Activated CD4-positive, alpha-beta memory T cell treated with anti-CD3 and anti-CD28 coated beads, Interleukin-2, amount 10 ng/mL, durations not matched to agents 7 days and 5 days (primary cell): ENCODE results near the gene LIMS2. TPM values are rescaled to one million over a fixed set of nuclear protein-coding genes. Genes with fewer than 3 reads are reported as not detected.

Experiments used
- CTCF ChIA-PET: fragments of 350-600 bp; sonication (Branson Sonifier 250); formaldehyde crosslinking; loops from one replicate; lab custom pipeline; 2021; ENCODE audit warnings: antibody characterized with exemption, inconsistent platforms; lab: Charles Lee
- POLR2A ChIA-PET: fragments of 350-600 bp; sonication (Branson Sonifier 250); formaldehyde crosslinking; loops from one replicate; lab custom pipeline; 2021; ENCODE audit warnings: antibody characterized with exemption; lab: Charles Lee
- DNase-seq: peaks from one replicate; pipeline ENCODE4 v3.0.0-alpha.2; 2020
- H3K27ac Mint-ChIP-seq: one replicate; pipeline ENCODE4 v1.8.0; 2021; ENCODE audit warnings: mild to moderate bottlenecking, mixed read lengths
- H3K27me3 Mint-ChIP-seq: one replicate; pipeline ENCODE4 v1.8.0; 2021; ENCODE audit warnings: mixed read lengths
- H3K36me3 Mint-ChIP-seq: one replicate; pipeline ENCODE4 v1.8.0; 2021; ENCODE audit warnings: low read depth, mixed read lengths
- H3K4me1 Mint-ChIP-seq: one replicate; pipeline ENCODE4 v1.8.0; 2021; ENCODE audit warnings: mixed read lengths
- H3K4me3 Mint-ChIP-seq: one replicate; pipeline ENCODE4 v1.8.0; 2021; ENCODE audit warnings: mild to moderate bottlenecking, mixed read lengths
- H3K9me3 Mint-ChIP-seq: one replicate; pipeline ENCODE4 v1.8.0; 2021; ENCODE audit warnings: mixed read lengths
- total RNA-seq, 2 experiments: library from RNA; stranded (reverse); gene quantifications; one replicate each; pipeline ENCODE4 v1.2.3, GENCODE V29; 2021

Gene LIMS2
- total RNA-seq, 2 experiments from 2014 or later = 15.0 to 15.5 TPM

DNA sequence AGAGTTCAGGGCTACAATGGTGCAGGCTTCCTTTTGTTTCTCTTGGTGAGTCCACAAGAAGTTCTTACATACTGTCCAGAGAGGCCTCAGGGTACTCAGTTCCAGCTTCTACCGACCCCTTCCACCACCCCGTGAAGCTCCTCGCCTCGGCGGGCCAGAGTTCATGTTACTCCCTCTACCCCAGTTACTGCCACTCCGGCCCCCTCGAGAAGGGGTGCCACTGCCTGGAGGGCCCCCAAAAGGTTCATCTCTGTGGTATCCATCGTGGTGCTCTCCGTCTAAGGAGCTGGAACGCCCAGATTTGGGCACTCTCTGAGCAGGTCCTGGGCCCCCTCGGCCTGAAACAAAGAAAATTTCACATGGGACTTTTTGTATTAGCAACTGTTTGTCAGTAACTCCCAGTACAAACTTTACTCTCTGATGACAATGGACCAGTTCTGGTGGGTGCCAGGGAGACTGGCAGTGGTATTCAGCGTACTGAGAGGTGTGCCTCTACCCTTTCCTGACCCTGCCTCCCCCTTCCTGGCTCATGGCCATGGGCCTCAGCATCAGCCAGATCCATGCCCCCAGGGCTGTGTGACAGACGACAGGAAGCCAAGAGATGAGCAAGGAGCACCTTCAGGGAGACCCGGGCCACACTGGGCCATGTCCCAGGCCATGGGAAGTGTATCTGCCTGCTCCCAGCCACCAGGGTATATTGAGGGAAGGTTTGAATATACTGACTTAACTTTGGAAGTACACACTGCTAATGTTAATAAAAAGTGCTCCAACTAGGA lies 31.1 kb upstream of the LIMS2 start:
- Mint-ChIP-seq H3K27ac (peak overlapping the region; percentile 26), H3K27me3 (no peaks in the 10 kb centered on the region), H3K36me3 (peaks cover 56% of the 10 kb centered on the region), H3K4me1 (peaks cover 26% of the 10 kb centered on the region), H3K4me3 (no peak overlapping the region), H3K9me3 (no peaks in the 10 kb centered on the region)
- POLR2A ChIA-PET = interaction anchor here (5.9 kb wide), 1 partner anchor 8 kb away, joined by 28 read pairs; no protein-coding TSS in a partner anchor
- CTCF ChIA-PET = interaction anchor here (0.7 kb wide), 1 partner anchor 196 kb away, joined by 3 read pairs; no protein-coding TSS in a partner anchor
- no peak for DNase-seq

DNA sequence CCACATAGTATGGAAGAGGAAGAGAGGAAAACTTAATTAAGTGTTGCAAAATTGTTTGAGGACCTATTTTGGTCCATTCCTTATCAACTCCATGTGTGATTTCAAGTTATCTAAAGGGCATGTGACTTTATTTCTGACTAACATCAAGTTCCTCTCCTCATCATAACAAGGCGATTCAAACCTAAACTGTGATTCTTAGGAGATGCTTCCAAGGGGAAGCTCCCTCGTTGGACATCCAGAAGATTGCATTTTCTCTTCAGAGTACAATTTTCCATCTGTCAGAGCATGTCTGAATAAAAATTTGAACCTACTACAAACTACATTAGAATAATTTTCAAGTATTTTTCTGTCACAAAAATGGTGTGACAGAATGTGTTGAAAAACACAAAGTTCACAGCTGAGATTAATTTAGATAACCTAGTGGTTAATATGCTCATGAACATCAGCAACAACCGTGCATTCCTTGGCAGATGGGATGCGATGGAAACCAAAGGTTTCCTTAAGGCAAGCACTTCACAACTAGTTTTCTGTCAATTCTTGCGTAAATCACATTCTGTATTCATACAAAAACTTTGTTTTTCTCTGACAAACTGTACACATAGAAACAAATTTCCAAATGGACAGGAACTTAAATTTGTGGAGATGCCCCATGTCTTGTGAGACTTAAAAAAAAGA lies 30.2 kb upstream of the LIMS2 start:
- Mint-ChIP-seq H3K27me3 (no peaks in the 10 kb centered on the region), H3K4me3 (no peak overlapping the region), H3K27ac (no peak overlapping the region), H3K36me3 (peaks cover 51% of the 10 kb centered on the region), H3K4me1 (peaks cover 33% of the 10 kb centered on the region), H3K9me3 (no peaks in the 10 kb centered on the region)
- POLR2A ChIA-PET = interaction anchor here (0.6 to 5.9 kb wide), 3 partner anchors 9 to 317 kb away, joined by 3 to 28 read pairs (median 3); no protein-coding TSS in a partner anchor
- CTCF ChIA-PET = no interaction called here
- DNase-seq = no peak

DNA sequence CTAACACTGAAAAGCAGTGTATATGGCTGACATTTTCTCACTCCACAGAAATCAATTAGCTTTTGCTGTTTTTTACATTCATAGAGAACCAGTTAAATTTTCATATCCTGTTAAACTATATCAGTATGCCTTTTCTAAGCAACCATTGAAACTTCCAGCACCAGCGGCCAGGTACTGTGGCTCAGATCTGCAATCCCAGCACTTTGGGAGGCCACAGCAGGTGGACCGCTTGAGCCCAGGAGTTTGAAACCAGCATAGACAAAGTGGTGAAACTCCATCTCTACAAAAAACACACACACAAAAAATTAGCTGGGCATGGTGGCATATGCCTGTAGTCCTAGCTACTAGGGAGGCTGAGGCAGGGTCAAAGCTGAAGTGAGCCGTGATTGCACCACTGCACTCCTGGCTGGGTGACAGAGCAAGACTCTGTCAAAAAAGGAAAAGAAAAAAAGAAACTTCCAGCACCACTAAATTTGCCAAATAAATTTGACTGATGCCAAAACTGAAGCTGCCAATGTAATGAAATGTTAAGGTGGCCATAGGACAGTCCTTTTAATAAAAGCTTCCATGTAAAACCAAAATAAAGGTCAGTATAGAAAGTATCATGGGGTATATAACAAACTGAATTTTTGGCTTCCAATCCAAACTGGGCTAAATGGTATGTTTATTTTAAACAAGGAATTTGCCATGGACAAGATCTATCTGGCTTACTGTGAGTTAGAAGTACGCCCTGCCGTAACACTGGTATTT lies 29.5 kb upstream of the LIMS2 start:
- no peak for DNase-seq
- Mint-ChIP-seq H3K27ac (no peak overlapping the region), H3K4me3 (no peak overlapping the region), H3K27me3 (no peaks in the 10 kb centered on the region), H3K36me3 (peaks cover 51% of the 10 kb centered on the region), H3K4me1 (peaks cover 39% of the 10 kb centered on the region), H3K9me3 (no peaks in the 10 kb centered on the region)
- POLR2A ChIA-PET = interaction anchor here (0.5 to 5.9 kb wide), 6 partner anchors 9 to 117 kb away, joined by 3 to 28 read pairs (median 4); no protein-coding TSS in a partner anchor
- CTCF ChIA-PET = interaction anchor here (1.1 kb wide), 1 partner anchor 114 kb away, joined by 3 read pairs; no protein-coding TSS in a partner anchor

- ChIA-PET CTCF (no interaction called here), POLR2A (interaction anchor here (2.3 to 5.9 kb wide), 5 partner anchors 11 to 177 kb away, joined by 10 to 29 read pairs (median 18); partner anchors contain the start of genes IWS1, POLR2D and WDR33)
- DNase-seq = no peak
- no peaks in the 10 kb centered on the region for H3K9me3 Mint-ChIP-seq
- H3K4me1 Mint-ChIP-seq = peaks cover 39% of the 10 kb centered on the region
- peaks cover 40% of the 10 kb centered on the region for H3K36me3 Mint-ChIP-seq
- H3K27me3 Mint-ChIP-seq = no peaks in the 10 kb centered on the region
- H3K4me3 Mint-ChIP-seq = peak overlapping the region; percentile 7
- peak overlapping the region; percentile 95 for H3K27ac Mint-ChIP-seq
These were observed 28.0 kb upstream of the LIMS2 start for GRCh38 chr2:127703282-127703681.

GRCh38 chr2:127702395-127703009 lies 27.2 kb upstream of the LIMS2 start:
- peaks cover 34% of the 10 kb centered on the region for H3K36me3 Mint-ChIP-seq
- no peaks in the 10 kb centered on the region for H3K27me3 Mint-ChIP-seq
- H3K27ac Mint-ChIP-seq = peak overlapping the region; percentile 95
- H3K4me3 Mint-ChIP-seq = peak overlapping the region; percentile 81
- H3K9me3 Mint-ChIP-seq = no peaks in the 10 kb centered on the region
- DNase-seq = no peak
- CTCF ChIA-PET = interaction anchor here (0.5 to 1.4 kb wide), 6 partner anchors 58 to 383 kb away, joined by 3 to 8 read pairs (median 4); partner anchors contain the start of gene WDR33
- H3K4me1 Mint-ChIP-seq = peaks cover 39% of the 10 kb centered on the region
- POLR2A ChIA-PET = interaction anchor here (0.7 to 5.9 kb wide), 29 partner anchors 8 to 409 kb away, joined by 3 to 30 read pairs (median 5); partner anchors contain the start of genes ERCC3, IWS1, POLR2D and UGGT1

- Mint-ChIP-seq H3K4me1 (peaks cover 39% of the 10 kb centered on the region), H3K36me3 (peaks cover 31% of the 10 kb centered on the region), H3K27ac (peak overlapping the region; percentile 95), H3K9me3 (no peaks in the 10 kb centered on the region), H3K27me3 (no peaks in the 10 kb centered on the region), H3K4me3 (peak overlapping the region; percentile 88)
- CTCF ChIA-PET = interaction anchor here (0.5 to 1.4 kb wide), 7 partner anchors 59 to 382 kb away, joined by 3 to 8 read pairs (median 4); partner anchors contain the start of gene WDR33
- peak; percentile 85 for DNase-seq
- POLR2A ChIA-PET = interaction anchor here (0.6 to 5.9 kb wide), 34 partner anchors 9 to 621 kb away, joined by 3 to 30 read pairs (median 5); partner anchors contain the start of genes ERCC3, IWS1, POLR2D and SAP130
These were observed 26.5 kb upstream of the LIMS2 start for GRCh38 chr2:127701651-127702394.

DNA sequence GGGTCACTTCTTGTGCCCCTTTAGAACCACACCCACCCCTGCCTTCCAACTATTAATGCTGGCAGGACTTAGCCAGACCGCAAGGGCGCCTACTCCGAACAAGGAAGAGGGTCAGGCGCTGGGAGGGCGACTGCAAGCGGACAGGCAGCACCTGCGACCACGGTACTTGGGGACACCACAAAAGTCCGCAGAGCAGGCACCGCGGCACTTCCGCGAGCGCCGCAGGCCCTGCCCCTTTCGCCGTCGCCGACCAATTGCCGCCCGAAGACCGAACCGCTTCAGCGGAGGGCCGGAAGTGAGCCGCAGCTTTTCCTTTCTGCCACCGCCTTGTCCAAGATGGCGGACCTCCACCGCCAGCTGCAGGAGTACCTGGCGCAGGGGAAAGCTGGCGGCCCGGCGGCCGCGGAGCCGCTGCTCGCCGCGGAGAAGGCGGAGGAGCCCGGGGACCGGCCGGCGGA lies 25.9 kb upstream of the LIMS2 start, which contains the start of gene SFT2D3:
Gene SFT2D3, plus strand, starts transcription at position 305 of the 458 bp plus-strand sequence. Its CDS starts 32 bp downstream, at position 337.
- Mint-ChIP-seq H3K9me3 (no peaks in the 10 kb centered on the region), H3K27me3 (no peaks in the 10 kb centered on the region), H3K4me3 (peak within 1 kb of the TSS; percentile 88), H3K27ac (peak within 1 kb of the TSS; percentile 95), H3K36me3 (peaks cover 27% of the 10 kb centered on the region), H3K4me1 (peaks cover 39% of the 10 kb centered on the region)
- peak; percentile 93 for DNase-seq
- POLR2A ChIA-PET = interaction anchor here (0.6 to 5.9 kb wide), 21 partner anchors 9 to 621 kb away, joined by 3 to 30 read pairs (median 6); partner anchors contain the start of genes ERCC3, IWS1, POLR2D and SAP130
- CTCF ChIA-PET = interaction anchor here (0.7 kb wide), 1 partner anchor 110 kb away, joined by 4 read pairs; no protein-coding TSS in a partner anchor

DNA sequence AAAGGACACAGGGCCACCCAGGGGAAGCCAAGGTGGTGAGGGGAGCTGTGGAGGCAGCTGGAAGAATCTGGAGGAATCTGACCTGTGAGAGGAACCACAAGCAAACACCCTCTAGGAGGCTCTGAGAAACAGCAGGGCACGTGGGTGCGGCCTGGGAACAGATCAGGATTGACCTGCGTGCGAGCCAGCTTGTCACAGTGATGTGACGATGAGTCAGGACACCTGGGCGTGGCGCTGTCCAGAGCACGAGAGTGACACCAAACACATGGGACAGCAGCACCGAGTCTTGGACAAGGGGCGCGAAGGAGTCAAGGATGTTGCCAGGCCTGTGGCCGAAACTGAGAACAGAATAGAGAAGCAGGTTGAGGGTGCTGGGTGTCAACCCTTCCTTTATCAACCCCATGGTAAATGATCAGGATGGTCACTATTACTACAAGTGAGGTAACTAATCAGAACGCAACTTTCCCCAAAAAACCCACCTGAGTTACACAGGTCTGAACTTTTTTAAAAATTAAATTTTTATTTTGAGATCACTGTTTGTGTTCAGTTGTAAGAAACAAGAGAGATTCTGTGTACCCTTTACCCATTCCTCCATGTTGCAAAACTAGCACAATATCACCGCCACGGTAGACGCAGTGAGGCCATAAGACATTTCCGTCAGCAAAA lies 25.3 kb upstream of the LIMS2 start:
- ChIA-PET POLR2A (interaction anchor here (0.7 to 5.9 kb wide), 18 partner anchors 8 to 620 kb away, joined by 3 to 30 read pairs (median 8); partner anchors contain the start of genes ERCC3, IWS1, POLR2D and SAP130), CTCF (interaction anchor here (0.7 kb wide), 1 partner anchor 109 kb away, joined by 4 read pairs; no protein-coding TSS in a partner anchor)
- H3K27me3 Mint-ChIP-seq = no peaks in the 10 kb centered on the region
- DNase-seq = no peak
- H3K4me3 Mint-ChIP-seq = peak overlapping the region; percentile 88
- peaks cover 39% of the 10 kb centered on the region for H3K4me1 Mint-ChIP-seq
- peak overlapping the region; percentile 94 for H3K27ac Mint-ChIP-seq
- peaks cover 26% of the 10 kb centered on the region for H3K36me3 Mint-ChIP-seq
- no peaks in the 10 kb centered on the region for H3K9me3 Mint-ChIP-seq

DNA sequence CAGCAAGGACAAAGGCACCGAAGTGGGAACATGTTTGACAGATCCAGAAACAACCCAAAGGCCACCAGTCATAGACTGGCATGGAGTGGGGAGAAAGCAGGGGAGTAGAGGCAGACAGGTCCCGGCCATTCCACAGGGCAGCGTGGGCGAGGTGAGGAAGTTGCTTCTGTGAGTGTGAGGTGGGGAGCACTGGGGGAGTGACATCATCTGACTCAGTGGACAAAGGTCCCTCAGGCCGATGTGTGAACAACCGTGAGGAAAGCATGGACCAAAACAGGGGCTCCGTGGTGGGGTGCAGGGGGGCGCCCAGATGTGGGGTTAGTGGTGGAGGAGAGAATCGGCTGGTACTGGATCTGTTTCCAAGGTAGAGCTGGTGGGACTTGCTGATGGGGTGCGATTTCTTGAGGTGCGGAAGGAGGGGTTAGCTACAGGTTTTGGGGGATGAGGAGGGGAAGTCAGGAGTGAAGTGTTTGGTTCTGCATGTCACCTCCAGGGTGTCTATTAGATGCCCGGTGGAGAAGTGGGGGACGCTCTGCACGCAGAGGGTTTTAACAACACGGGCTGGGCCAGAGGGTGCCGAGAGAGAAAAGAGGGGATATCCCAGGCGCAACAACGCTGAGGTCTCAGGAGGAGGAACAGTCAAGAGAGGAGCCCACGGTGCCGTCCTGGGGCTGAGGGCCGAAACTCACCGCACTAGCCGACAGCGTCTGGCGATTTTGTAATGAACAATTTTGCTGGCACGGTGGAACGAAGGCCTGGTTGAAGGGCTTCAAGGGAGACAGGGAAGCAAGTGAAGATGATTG lies 23.4 kb upstream of the LIMS2 start:
- Mint-ChIP-seq H3K27ac (no peak overlapping the region), H3K4me1 (peaks cover 25% of the 10 kb centered on the region), H3K4me3 (no peak overlapping the region), H3K9me3 (no peaks in the 10 kb centered on the region), H3K27me3 (no peaks in the 10 kb centered on the region), H3K36me3 (peaks cover 12% of the 10 kb centered on the region)
- CTCF ChIA-PET = interaction anchor here (1.0 kb wide), 1 partner anchor 49 kb away, joined by 3 read pairs; no protein-coding TSS in a partner anchor
- POLR2A ChIA-PET = no interaction called here
- no peak for DNase-seq
